Stimulated activated CD8-positive, alpha-beta memory T cell treated with anti-CD3 and anti-CD28 coated beads, Interleukin-15, amount 100 ng/mL, for 1 hour (primary cell): ENCODE measurements around the gene PRRG4.
"Not testable (repeated sequence)": the region's sequence is repeated elsewhere in the genome, so short reads cannot be mapped to it uniquely, and the experiment has no call there.

Experiments used
- DNase-seq: peaks from one replicate; pipeline ENCODE4 v3.0.0-alpha.2; 2020; ENCODE audit warnings: low read depth

The PRRG4 gene

GRCh38 chr11:32885556-32885955 lies 55.8 kb downstream of the PRRG4 start:
- DNase-seq, result no peak

- DNase-seq, result no peak
These were observed 56.5 kb downstream of the PRRG4 start for GRCh38 chr11:32886180-32886579.

GRCh38 chr11:32887707-32888383 lies 58.1 kb downstream of the PRRG4 start:
- DNase-seq, result not testable (repeated sequence)

GRCh38 chr11:32888384-32888710 lies 58.6 kb downstream of the PRRG4 start:
- DNase-seq, result not testable (repeated sequence)

GRCh38 chr11:32888805-32889204 lies 59.1 kb downstream of the PRRG4 start:
- no peak for DNase-seq

- no peak for DNase-seq
These were observed 61.3 kb downstream of the PRRG4 start for GRCh38 chr11:32890843-32891656.

GRCh38 chr11:32891657-32892354 lies 62.1 kb downstream of the PRRG4 start:
- DNase-seq, result no peak

- DNase-seq, result peak; percentile 51
These were observed 62.8 kb downstream of the PRRG4 start, which contains the start of gene QSER1 for GRCh38 chr11:32892355-32893092. Gene QSER1 (plus strand): TSS chr11:32892811. CDS start chr11:32893126, 315 bp downstream.

GRCh38 chr11:32893093-32893342 lies 63.3 kb downstream of the PRRG4 start:
- DNase-seq, result no peak

GRCh38 chr11:32893343-32894148 lies 63.8 kb downstream of the PRRG4 start:
- no peak for DNase-seq

GRCh38 chr11:32894149-32894827 lies 64.6 kb downstream of the PRRG4 start:
- DNase-seq, result no peak

GRCh38 chr11:32894921-32895320 lies 65.2 kb downstream of the PRRG4 start:
- DNase-seq, result no peak

- DNase-seq, result no peak
These were observed 65.7 kb downstream of the PRRG4 start for GRCh38 chr11:32895471-32895870.

GRCh38 chr11:32897103-32897502 lies 67.4 kb downstream of the PRRG4 start:
- no peak for DNase-seq

- no peak for DNase-seq
These were observed 69.7 kb downstream of the PRRG4 start for GRCh38 chr11:32899438-32899837.

GRCh38 chr11:32902089-32902665 lies 72.5 kb downstream of the PRRG4 start:
- no peak for DNase-seq

GRCh38 chr11:32905028-32905667 lies 75.4 kb downstream of the PRRG4 start:
- no peak for DNase-seq
